GM12878 (cell line): ENCODE measurements around the gene PTPN18. TPM values are rescaled to one million over a fixed set of nuclear protein-coding genes. Genes with fewer than 3 reads are reported as not detected.

Experiments
- CHD1 ChIP-seq: IDR thresholded peaks from 2 replicates; pipeline ENCODE4 v1.6.1; 2012; ENCODE audit warnings: low read depth, low read length, improper control_type of control experiment
- IRF4 ChIP-seq: IDR thresholded peaks from 2 replicates; pipeline ENCODE4 v1.6.1; 2011; ENCODE audit warnings: low read depth, low read length
- LARP7 ChIP-seq: fragments of 450-650 bp; IDR thresholded peaks from 2 replicates; pipeline ENCODE4 v1.6.1; 2017; ENCODE audit warnings: mild to moderate bottlenecking
- MEF2B ChIP-seq: fragments of 450-650 bp; IDR thresholded peaks from 2 replicates; pipeline ENCODE4 v1.6.1; 2018; ENCODE audit warnings: mild to moderate bottlenecking, moderate library complexity; ENCODE audit not compliant: partially characterized antibody, poor library complexity, severe bottlenecking
- NFXL1 ChIP-seq: fragments of 450-650 bp; IDR thresholded peaks from 2 replicates; pipeline ENCODE4 v1.6.1; 2017; ENCODE audit warnings: antibody characterized with exemption, mild to moderate bottlenecking, borderline replicate concordance
- NR2C1 ChIP-seq: fragments of 450-650 bp; IDR thresholded peaks from 2 replicates; pipeline ENCODE4 v1.6.1; 2017; ENCODE audit warnings: antibody characterized with exemption, mild to moderate bottlenecking, moderate library complexity
- NR2C2 ChIP-seq: IDR thresholded peaks from 2 replicates; pipeline ENCODE4 v1.6.1; 2011; ENCODE audit warnings: borderline replicate concordance, low read depth; ENCODE audit not compliant: control insufficient read depth, insufficient read length
- NR2F1 ChIP-seq: fragments of 450-650 bp; conservative IDR thresholded peaks from 2 replicates; pipeline ENCODE4 v1.6.1; 2017; ENCODE audit warnings: mild to moderate bottlenecking
- NRF1 ChIP-seq: conservative IDR thresholded peaks from 2 replicates; pipeline ENCODE4 v1.6.1; 2011; ENCODE audit warnings: mild to moderate bottlenecking, low read depth, low read length, improper control_type of control experiment
- PML ChIP-seq: IDR thresholded peaks from 2 replicates; pipeline ENCODE4 v1.6.1; 2012; ENCODE audit warnings: low read length, inconsistent platforms
- POU2F2 ChIP-seq: IDR thresholded peaks from 3 replicates; pipeline ENCODE4 v1.6.1; 2011; ENCODE audit warnings: low read depth, mild to moderate bottlenecking, low read length, borderline replicate concordance
- RAD51 ChIP-seq: fragments of 450-650 bp; IDR thresholded peaks from 2 replicates; pipeline ENCODE4 v1.6.1; 2016; ENCODE audit warnings: moderate library complexity, mild to moderate bottlenecking, inconsistent platforms
- SIX5 ChIP-seq: IDR thresholded peaks from 2 replicates; pipeline ENCODE4 v1.6.1; 2011; ENCODE audit warnings: mild to moderate bottlenecking, low read depth, low read length, moderate library complexity; ENCODE audit not compliant: severe bottlenecking
- STAT3 ChIP-seq: IDR thresholded peaks from 2 replicates; pipeline ENCODE4 v1.6.1; 2011; ENCODE audit warnings: low read depth, low read length, improper control_type of control experiment
- YY1 ChIP-seq: IDR thresholded peaks from 2 replicates; pipeline ENCODE4 v1.6.1; 2011; ENCODE audit warnings: low read depth, mild to moderate bottlenecking, low read length
- ZBED1 ChIP-seq: IDR thresholded peaks from 2 replicates; pipeline ENCODE4 v1.6.1; 2016; ENCODE audit warnings: borderline replicate concordance
- ZNF622 ChIP-seq: fragments of 450-650 bp; IDR thresholded peaks from 2 replicates; pipeline ENCODE4 v1.6.1; 2017; ENCODE audit warnings: mild to moderate bottlenecking, inconsistent platforms
- polyA plus RNA-seq, 11 experiments: library from polyadenylated mRNA; depleted of rRNA in 4 of 11; unstranded in 6 of 11; stranded (reverse) in 5 of 11; fragments of >200 nt; fragmentation: Nextera tagmentation in 4 of 11; fragmentation: Illumina TruSeq in 1 of 11; extraction: Ambion mirVana in 4 of 11; extraction: Trizol in 1 of 11; gene quantifications; 1 replicate in 1 of 11; 2 replicates in 10 of 11; pipeline versions ENCODE4 v1.2.1 to v1.2.3, GENCODE V29; 2011 to 2016; ENCODE audit warnings: inconsistent platforms in 2 of 11, missing spikeins in 2 of 11, low read depth in 1 of 11
- total RNA-seq, 4 experiments: library from RNA; depleted of rRNA in 3 of 4; stranded (reverse); fragments of >200 nt in 3 of 4; fragmentation: Illumina TruSeq in 1 of 4; extraction: Trizol in 1 of 4; gene quantifications; 2 replicates each; pipeline versions ENCODE4 v1.2.1 to v1.2.3, GENCODE V29; 2013 to 2021
- TF ChIP-seq, protein P1 (sequence below): fragments of 450-650 bp; IDR thresholded peaks from 2 replicates; pipeline ENCODE4 v1.6.1; 2017; ENCODE audit warnings: low read depth, mild to moderate bottlenecking, moderate library complexity
- TF ChIP-seq, protein P2 (sequence below): fragments of 450-650 bp; conservative IDR thresholded peaks from 2 replicates; pipeline ENCODE4 v1.6.1; 2017; ENCODE audit warnings: mild to moderate bottlenecking, moderate library complexity
- TF ChIP-seq, protein P3 (sequence below): IDR thresholded peaks from 2 replicates; pipeline ENCODE4 v1.6.1; 2012; ENCODE audit warnings: low read length, inconsistent platforms
- TF ChIP-seq, protein P4 (sequence below): fragments of 450-650 bp; formaldehyde crosslinking; IDR thresholded peaks from 2 replicates; pipeline ENCODE4 v1.4.0; 2022; ENCODE audit warnings: mild to moderate bottlenecking, moderate library complexity
- TF ChIP-seq, protein P5 (sequence below): fragments of 450-650 bp; IDR thresholded peaks from 2 replicates; pipeline ENCODE4 v1.6.1; 2017; ENCODE audit warnings: mild to moderate bottlenecking, low read depth, inconsistent platforms; ENCODE audit not compliant: poor library complexity, severe bottlenecking

PTPN18 gene
- total and polyA plus RNA-seq, 10 of the 15 experiments (the other 5 are each of a cell fraction or from before 2014, with no cell fraction given), result 14.8 to 89.9 (median 43.4) TPM

DNA sequence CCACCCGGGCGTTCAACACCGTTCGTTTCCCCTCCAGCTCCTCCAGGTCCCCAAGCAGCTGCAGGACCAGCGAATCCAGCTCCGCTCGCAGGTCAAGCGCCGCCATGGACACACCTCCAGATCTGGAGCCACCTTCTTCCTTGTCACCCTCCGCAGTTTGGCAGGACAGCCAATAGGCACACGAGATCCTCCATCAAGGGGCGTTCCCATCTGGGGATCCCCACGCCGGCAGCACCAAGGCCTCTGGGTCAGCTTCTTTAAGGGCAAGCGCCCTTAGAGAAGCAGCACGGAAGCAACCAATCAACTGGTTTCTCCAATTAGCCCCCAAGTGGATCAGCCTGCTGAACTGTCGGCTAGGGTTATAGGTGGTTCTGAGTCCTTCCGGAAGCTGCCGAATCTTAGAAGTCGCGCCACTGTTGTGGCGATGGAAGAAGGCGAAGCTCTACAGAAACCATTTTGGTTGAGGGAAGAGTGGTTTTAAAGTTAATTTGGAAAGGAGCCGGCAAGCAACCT is 13.8 kb upstream of the PTPN18 start (continued):
- TF ChIP-seq, protein P1, sequence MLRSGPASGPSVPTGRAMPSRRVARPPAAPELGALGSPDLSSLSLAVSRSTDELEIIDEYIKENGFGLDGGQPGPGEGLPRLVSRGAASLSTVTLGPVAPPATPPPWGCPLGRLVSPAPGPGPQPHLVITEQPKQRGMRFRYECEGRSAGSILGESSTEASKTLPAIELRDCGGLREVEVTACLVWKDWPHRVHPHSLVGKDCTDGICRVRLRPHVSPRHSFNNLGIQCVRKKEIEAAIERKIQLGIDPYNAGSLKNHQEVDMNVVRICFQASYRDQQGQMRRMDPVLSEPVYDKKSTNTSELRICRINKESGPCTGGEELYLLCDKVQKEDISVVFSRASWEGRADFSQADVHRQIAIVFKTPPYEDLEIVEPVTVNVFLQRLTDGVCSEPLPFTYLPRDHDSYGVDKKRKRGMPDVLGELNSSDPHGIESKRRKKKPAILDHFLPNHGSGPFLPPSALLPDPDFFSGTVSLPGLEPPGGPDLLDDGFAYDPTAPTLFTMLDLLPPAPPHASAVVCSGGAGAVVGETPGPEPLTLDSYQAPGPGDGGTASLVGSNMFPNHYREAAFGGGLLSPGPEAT, result no peak; the same call in none of the 2 replicates
- TF ChIP-seq CHD1 (no peak), ZBED1 (no peak; the same call in 1 of the 2 replicates), MEF2B (no peak), YY1 (no peak), NR2C2 (no peak), IRF4 (no peak), NFXL1 (no peak), LARP7 (no peak), ZNF622 (no peak), NR2C1 (no peak), POU2F2 (no peak), NR2F1 (peak; percentile 47; the same call in 1 of the 2 replicates), STAT3 (no peak), PML (no peak), NRF1 (no peak), SIX5 (no peak), RAD51 (no peak)
- TF ChIP-seq, protein P2, sequence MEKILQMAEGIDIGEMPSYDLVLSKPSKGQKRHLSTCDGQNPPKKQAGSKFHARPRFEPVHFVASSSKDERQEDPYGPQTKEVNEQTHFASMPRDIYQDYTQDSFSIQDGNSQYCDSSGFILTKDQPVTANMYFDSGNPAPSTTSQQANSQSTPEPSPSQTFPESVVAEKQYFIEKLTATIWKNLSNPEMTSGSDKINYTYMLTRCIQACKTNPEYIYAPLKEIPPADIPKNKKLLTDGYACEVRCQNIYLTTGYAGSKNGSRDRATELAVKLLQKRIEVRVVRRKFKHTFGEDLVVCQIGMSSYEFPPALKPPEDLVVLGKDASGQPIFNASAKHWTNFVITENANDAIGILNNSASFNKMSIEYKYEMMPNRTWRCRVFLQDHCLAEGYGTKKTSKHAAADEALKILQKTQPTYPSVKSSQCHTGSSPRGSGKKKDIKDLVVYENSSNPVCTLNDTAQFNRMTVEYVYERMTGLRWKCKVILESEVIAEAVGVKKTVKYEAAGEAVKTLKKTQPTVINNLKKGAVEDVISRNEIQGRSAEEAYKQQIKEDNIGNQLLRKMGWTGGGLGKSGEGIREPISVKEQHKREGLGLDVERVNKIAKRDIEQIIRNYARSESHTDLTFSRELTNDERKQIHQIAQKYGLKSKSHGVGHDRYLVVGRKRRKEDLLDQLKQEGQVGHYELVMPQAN, result 0 out of 2 replicates have a peak, but pooled peaks have one; percentile 43
- TF ChIP-seq, protein P3, sequence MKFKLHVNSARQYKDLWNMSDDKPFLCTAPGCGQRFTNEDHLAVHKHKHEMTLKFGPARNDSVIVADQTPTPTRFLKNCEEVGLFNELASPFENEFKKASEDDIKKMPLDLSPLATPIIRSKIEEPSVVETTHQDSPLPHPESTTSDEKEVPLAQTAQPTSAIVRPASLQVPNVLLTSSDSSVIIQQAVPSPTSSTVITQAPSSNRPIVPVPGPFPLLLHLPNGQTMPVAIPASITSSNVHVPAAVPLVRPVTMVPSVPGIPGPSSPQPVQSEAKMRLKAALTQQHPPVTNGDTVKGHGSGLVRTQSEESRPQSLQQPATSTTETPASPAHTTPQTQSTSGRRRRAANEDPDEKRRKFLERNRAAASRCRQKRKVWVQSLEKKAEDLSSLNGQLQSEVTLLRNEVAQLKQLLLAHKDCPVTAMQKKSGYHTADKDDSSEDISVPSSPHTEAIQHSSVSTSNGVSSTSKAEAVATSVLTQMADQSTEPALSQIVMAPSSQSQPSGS, result no peak
- TF ChIP-seq, protein P4, sequence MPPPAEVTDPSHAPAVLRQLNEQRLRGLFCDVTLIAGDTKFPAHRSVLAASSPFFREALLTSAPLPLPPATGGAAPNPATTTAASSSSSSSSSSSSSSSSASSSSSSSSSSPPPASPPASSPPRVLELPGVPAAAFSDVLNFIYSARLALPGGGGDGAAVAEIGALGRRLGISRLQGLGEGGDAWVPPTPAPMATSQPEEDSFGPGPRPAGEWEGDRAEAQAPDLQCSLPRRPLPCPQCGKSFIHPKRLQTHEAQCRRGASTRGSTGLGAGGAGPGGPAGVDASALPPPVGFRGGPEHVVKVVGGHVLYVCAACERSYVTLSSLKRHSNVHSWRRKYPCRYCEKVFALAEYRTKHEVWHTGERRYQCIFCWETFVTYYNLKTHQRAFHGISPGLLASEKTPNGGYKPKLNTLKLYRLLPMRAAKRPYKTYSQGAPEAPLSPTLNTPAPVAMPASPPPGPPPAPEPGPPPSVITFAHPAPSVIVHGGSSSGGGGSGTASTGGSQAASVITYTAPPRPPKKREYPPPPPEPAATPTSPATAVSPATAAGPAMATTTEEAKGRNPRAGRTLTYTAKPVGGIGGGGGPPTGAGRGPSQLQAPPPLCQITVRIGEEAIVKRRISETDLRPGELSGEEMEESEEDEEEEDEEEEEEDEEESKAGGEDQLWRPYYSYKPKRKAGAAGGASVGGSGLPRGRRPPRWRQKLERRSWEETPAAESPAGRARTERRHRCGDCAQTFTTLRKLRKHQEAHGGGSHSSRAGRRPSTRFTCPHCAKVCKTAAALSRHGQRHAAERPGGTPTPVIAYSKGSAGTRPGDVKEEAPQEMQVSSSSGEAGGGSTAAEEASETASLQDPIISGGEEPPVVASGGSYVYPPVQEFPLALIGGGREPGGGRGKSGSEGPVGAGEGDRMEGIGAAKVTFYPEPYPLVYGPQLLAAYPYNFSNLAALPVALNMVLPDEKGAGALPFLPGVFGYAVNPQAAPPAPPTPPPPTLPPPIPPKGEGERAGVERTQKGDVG (CRISPR knock-in tag), result no peak
- TF ChIP-seq, protein P5, sequence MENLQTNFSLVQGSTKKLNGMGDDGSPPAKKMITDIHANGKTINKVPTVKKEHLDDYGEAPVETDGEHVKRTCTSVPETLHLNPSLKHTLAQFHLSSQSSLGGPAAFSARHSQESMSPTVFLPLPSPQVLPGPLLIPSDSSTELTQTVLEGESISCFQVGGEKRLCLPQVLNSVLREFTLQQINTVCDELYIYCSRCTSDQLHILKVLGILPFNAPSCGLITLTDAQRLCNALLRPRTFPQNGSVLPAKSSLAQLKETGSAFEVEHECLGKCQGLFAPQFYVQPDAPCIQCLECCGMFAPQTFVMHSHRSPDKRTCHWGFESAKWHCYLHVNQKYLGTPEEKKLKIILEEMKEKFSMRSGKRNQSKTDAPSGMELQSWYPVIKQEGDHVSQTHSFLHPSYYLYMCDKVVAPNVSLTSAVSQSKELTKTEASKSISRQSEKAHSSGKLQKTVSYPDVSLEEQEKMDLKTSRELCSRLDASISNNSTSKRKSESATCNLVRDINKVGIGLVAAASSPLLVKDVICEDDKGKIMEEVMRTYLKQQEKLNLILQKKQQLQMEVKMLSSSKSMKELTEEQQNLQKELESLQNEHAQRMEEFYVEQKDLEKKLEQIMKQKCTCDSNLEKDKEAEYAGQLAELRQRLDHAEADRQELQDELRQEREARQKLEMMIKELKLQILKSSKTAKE, result no peak
